T-helper 1 cell treated with Interleukin-12 subunit alpha and Interleukin-12 subunit beta and Interleukin-4 antibody, amounts not matched to agents 30 ng/mL and 1 ng/mL, for 36 hours (primary cell): ENCODE data around the gene CRYGC. TPM values are rescaled to one million over a fixed set of nuclear protein-coding genes. Genes with fewer than 3 reads are reported as not detected.
"Not testable (repeated sequence)": the region's sequence is repeated elsewhere in the genome, so short reads cannot be mapped to it uniquely, and the experiment has no call there.

Experiments used
- intact Hi-C: fragments of 100-400 bp; cut with micrococcal nuclease; formaldehyde crosslinking; loops from one replicate; pipeline ENCODE4 v1.15.1; 2024
- total RNA-seq: library from RNA; stranded (reverse); gene quantifications from 2 replicates; pipeline ENCODE4 v1.2.3, GENCODE V29; 2022

The CRYGC gene
- total RNA-seq, 1 donor from 2014 or later: not detected

DNA sequence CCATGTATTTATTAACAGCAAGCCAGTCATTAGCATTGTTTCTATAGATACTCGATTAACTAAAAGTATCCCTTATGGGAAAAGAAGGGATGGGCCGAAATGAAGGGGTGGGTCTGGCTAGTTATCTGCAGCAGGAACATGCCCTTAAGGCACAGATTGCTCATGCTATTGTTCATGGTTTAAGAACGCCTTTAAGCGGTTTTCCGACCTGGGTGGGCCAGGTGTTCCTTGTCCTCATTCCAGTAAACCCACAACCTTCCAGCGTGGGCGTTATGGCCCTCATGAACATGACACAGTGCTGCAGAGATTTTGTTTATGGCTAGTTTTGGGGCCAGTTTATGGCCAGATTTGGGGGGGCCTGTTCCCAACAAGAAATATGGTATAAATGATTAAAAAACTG, 8.7 kb upstream of the CRYGC start:
- intact Hi-C loops: not testable (repeated sequence)

GRCh38 chr2:208136716-208137094, 7.1 kb upstream of the CRYGC start:
- intact Hi-C loops: no loop called here

- intact Hi-C loops: no loop called here
Observed at GRCh38 chr2:208135794-208136715, 6.4 kb upstream of the CRYGC start.

DNA sequence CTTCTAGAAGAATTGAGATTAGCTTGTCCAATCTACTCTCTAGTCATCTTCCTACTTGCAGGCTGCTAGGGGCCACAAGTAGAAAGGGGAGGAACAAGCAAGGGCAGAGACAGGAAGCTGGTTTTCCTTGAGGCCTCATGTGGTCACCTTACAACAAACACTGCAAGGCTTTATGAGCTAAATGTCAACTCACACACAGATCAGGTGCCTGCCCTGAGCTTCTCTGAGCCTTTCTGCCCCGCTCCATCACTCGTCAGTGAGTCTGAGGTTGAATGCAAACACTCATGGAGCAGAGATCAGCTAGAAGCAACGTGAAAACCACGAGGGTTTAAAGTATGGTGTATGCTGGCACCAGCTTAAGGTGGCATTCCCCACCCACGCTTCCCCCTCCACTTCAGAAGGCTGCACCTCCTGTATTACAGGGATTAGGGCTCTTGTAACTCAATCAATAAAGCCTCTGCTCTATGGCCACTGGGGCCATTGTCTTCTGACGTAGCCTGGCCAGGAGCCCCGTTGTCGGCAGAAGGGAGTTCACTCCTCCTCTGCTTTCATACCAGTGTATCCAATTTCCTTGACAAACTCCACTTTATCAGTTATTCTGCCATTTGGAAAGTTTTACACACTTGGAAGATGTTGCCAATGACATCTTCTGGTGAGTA, 5.4 kb upstream of the CRYGC start:
- intact Hi-C loops: no loop called here

GRCh38 chr2:208130712-208131110, 1.1 kb upstream of the CRYGC start:
- intact Hi-C loops: no loop called here

- intact Hi-C loops: no loop called here
Observed at GRCh38 chr2:208128136-208128535, 1.5 kb downstream of the CRYGC start.

- intact Hi-C loops: no loop called here
Observed at GRCh38 chr2:208127090-208127489, 2.5 kb downstream of the CRYGC start.

DNA sequence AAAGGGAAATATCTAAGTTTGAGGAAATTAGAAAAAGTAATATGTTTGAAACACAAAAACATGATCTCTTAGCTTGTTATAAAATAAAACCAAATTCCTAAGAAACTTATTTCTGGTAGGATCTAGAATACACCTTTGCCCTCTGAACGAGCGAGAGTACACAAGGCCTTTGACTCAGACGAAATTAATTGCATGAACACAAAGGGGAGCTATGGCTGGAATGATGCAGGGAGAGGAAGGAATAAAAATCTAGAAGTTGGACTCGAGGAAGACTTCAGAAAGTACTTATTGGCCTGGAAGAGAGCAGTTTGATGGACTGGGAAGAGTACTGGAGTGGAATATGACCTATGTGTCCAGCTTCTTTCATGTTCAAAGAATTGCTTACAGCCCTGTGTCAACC, 4.4 kb downstream of the CRYGC start:
- intact Hi-C loops: no loop called here

DNA sequence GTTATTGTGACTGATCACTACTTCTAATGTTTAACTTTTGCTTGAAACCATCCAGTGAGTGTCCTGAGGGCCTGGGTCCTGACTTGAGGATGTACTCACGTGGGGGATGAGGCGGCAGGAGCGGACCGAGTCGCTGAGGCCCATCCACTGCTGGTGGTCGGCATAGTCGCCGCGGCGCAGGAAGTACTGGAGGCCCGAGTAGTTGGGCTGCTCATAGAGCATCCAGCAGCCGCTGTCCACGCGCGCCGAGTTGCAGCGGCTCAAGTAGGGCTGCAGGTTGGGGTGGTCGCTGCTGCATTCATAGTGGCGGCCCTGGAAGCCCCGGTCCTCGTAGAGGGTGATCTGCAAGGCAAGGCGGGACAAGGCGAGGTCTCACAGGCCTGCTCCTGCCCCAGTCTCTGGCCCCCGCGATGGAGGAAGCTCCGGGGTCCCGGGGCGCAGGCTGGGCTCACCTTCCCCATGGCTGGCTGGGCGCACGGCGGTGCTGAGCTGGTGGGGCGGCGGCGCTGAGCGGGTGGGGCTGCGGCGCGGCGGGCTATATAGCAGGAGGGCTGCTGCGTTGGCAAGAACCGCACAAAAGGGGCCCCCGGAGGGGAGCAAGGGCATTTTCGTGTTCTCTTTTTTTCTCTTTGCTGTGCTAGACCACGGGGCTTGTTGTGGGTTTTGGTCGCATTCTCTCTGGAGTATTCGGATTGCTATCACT, 5.5 kb downstream of the CRYGC start, which contains the start of gene CRYGD:
TSS of gene CRYGD (minus strand) at position 512 of the 703 bp plus-strand sequence. CDS start at position 461, 51 bp downstream.
- intact Hi-C loops: not testable (repeated sequence)

- intact Hi-C loops: no loop called here
Observed at GRCh38 chr2:208122248-208122647, 7.4 kb downstream of the CRYGC start.

DNA sequence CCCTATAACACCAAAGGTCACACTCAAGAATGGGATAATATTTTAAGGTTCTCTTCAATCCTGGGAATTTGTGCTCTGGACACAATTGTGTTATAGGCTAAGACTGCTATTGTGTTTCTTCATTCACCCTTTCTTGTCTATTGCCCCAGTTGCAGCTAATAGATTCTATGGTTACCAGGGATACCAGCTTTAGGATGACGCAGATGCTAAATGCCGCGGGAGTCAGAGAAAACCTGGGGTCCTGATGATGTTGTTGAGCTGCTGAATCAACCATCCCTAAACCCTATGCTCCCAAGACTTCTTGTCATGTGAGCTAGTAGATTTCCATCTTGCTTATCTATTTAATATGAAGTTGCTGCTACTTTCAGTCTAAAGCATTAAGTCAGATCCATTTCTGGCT, 10.7 kb downstream of the CRYGC start:
- intact Hi-C loops: no loop called here

GRCh38 chr2:208117390-208117789, 12.2 kb downstream of the CRYGC start:
- intact Hi-C loops: not testable (repeated sequence)

GRCh38 chr2:208112969-208113368, 16.7 kb downstream of the CRYGC start:
- intact Hi-C loops: no loop called here

DNA sequence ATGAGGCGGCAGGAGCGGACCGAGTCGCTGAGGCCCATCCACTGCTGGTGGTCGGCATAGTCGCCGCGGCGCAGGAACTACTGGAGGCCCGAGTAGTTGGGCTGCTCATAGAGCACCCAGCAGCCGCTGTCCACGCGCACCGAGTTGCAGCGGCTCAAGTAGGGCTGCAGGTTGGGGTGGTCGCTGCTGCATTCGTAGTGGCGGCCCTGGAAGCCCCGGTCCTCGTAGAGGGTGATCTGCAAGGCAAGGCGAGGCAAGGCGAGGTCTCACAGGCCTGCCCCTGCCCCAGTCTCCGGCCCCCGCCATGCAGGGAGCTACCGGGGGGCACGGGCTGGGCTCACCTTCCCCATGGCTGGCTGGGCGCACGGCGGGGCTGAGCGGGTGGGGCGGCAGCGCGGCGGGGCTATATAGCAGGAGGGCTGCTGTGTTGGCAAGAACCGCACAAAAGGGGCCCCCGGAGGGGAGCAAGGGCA, 17.3 kb downstream of the CRYGC start:
- intact Hi-C loops: not testable (repeated sequence)

- intact Hi-C loops: no loop called here
Observed at GRCh38 chr2:208103616-208104015, 26.0 kb downstream of the CRYGC start.

GRCh38 chr2:208101716-208102631, 27.7 kb downstream of the CRYGC start:
- intact Hi-C loops: loop anchor here (1.0 kb wide), 1 partner anchor 152 kb away; no protein-coding TSS in a partner anchor

DNA sequence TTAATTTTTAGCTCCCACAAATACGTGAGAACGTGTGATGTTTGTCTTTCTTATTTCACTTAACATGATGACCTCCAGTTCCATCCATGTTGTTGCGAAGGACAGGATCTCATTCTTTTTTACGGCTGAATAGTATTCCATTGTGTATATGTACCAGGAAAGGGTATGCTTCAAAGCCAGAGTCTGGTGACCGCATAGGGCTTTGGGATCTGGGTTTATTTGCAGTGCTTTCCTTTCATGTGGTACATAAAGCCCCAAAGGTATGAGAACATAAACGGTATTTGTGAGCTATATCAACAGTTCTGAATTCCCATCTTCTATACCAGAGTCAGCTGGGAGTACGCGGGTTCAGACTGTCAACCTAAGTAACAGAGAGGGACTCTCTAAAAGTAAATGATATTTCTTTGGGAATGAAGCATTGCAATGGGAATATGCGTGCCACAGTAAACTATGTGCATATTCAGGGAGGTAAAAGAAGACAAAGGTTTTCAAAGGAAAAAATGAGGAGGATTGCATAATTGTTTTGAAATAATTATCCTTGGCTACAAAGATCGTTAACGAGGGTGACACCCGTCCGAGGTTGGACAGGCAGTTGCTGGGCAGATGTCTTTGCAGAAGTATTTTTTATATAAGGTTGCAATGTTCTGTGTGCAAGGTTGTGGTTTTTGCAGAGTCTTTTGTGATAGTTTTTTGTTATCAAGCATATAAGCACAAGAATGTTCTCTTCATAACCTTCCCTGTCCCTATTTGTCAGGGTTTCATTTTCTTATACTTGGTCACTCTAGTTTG, 29.8 kb downstream of the CRYGC start:
- intact Hi-C loops: no loop called here

DNA sequence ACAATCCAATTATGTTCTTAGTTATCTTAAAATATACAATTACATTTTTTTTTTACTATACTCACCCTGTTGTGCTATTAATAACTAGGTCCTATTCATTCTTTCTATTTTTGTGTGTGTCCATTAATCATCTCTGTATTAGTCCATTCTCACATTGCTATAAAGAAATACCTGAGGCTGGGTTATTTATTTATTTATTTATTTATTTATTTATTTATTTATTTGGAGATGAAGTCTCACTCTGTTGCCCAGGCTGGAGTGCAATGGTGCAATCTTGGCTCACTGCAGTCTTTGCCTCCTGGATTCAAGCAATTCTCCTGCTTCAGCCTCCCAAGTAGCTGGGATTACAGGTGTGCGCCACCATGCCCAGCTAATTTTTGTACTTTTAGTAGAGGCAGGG, 30.9 kb downstream of the CRYGC start:
- intact Hi-C loops: not testable (repeated sequence)

DNA sequence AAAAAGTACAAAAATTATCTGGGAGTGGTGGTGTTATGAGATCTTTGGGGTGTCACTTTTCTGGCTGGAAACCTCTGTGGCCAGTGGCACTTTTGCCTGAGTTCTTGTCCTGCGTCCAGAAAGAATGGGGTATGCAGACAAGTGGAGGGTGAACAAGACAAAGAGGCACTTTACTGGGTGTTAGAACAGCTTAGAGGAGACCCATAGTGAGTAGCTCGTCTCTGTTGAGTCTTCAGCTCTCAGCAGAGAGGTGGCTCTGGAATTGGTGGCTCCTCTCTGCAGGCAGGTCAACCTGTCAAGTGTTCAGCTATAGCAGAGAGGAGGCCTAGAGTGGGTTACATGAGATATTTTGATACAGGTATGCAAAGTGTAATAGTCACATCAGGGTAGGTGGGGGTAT, 31.4 kb downstream of the CRYGC start:
- intact Hi-C loops: no loop called here

- intact Hi-C loops: no loop called here
Observed at GRCh38 chr2:208097801-208098200, 31.8 kb downstream of the CRYGC start.
